Measurements from ENCODE around the gene GREB1L.

DNA sequence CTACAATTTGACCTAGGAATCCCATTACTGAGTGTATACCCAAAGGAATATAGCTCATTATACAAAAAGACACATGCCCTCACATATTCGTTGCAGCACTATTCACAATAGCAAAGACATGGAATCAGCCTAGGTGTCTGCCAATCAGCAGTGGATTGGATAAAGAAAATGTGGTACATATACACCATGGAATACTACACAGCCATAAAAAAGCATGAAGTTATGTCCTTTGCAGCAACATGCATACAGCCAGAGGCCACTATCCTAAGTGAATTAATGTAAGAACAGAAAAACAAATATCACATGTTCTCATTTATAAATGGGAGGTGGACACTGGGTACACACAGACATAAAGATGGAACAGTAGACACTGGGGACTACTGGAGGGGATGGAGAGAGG is 54.0 kb downstream of the GREB1L start:
- TF ChIP-seq, protein P1, sequence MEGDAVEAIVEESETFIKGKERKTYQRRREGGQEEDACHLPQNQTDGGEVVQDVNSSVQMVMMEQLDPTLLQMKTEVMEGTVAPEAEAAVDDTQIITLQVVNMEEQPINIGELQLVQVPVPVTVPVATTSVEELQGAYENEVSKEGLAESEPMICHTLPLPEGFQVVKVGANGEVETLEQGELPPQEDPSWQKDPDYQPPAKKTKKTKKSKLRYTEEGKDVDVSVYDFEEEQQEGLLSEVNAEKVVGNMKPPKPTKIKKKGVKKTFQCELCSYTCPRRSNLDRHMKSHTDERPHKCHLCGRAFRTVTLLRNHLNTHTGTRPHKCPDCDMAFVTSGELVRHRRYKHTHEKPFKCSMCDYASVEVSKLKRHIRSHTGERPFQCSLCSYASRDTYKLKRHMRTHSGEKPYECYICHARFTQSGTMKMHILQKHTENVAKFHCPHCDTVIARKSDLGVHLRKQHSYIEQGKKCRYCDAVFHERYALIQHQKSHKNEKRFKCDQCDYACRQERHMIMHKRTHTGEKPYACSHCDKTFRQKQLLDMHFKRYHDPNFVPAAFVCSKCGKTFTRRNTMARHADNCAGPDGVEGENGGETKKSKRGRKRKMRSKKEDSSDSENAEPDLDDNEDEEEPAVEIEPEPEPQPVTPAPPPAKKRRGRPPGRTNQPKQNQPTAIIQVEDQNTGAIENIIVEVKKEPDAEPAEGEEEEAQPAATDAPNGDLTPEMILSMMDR (IDR thresholded peaks at IDR 0.05), result no peak
- no peak for TF ChIP-seq POLR2A (IDR thresholded peaks at IDR 0.05)

Data from adrenal gland (tissue), 5 donors.